CD4-positive, alpha-beta T cell treated with Interleukin-2 at 100 ng/mL for 4 hours (primary cell): ENCODE measurements around the gene NF1.
A peak's percentile ranks its signal among the peaks of the same experiment; 100 is the strongest.
"Not testable (repeated sequence)": the region's sequence is repeated elsewhere in the genome, so short reads cannot be mapped to it uniquely, and the experiment has no call there.

Experiments
- DNase-seq: peaks from one replicate; pipeline ENCODE4 v3.0.0-alpha.2; 2020; ENCODE audit warnings: low spot score

The NF1 gene

GRCh38 chr17:31094600-31095235 lies at the start of gene NF1:
Gene NF1 (plus strand): TSS chr17:31094977. CDS start chr17:31095310, 333 bp downstream.
- DNase-seq: peak; percentile 90

- DNase-seq: not testable (repeated sequence)
Measured at GRCh38 chr17:31046856-31047425, 47.8 kb upstream of the NF1 start.

- DNase-seq: no peak
Measured at GRCh38 chr17:31048142-31048541, 46.6 kb upstream of the NF1 start.

GRCh38 chr17:31048780-31049179 lies 46.0 kb upstream of the NF1 start:
- DNase-seq: no peak

GRCh38 chr17:31050948-31051347 lies 43.8 kb upstream of the NF1 start:
- no peak for DNase-seq

GRCh38 chr17:31051506-31051905 lies 43.3 kb upstream of the NF1 start:
- DNase-seq: no peak

- DNase-seq: peak; percentile 1
Measured at GRCh38 chr17:31052187-31052889, 42.4 kb upstream of the NF1 start.

GRCh38 chr17:31053071-31053470 lies 41.7 kb upstream of the NF1 start:
- no peak for DNase-seq

- no peak for DNase-seq
Measured at GRCh38 chr17:31054761-31055160, 40.0 kb upstream of the NF1 start.

GRCh38 chr17:31058976-31059375 lies 35.8 kb upstream of the NF1 start:
- no peak for DNase-seq

- no peak for DNase-seq
Measured at GRCh38 chr17:31060791-31061550, 33.8 kb upstream of the NF1 start.

- no peak for DNase-seq
Measured at GRCh38 chr17:31061678-31062077, 33.1 kb upstream of the NF1 start.

- no peak for DNase-seq
Measured at GRCh38 chr17:31062346-31062745, 32.4 kb upstream of the NF1 start.

- DNase-seq: no peak
Measured at GRCh38 chr17:31064707-31065106, 30.1 kb upstream of the NF1 start.

- DNase-seq: no peak
Measured at GRCh38 chr17:31067691-31068184, 27.0 kb upstream of the NF1 start.

GRCh38 chr17:31068291-31068690 lies 26.5 kb upstream of the NF1 start:
- DNase-seq: peak; percentile 39

GRCh38 chr17:31072186-31072585 lies 22.6 kb upstream of the NF1 start:
- no peak for DNase-seq

GRCh38 chr17:31073411-31073810 lies 21.4 kb upstream of the NF1 start:
- DNase-seq: no peak

GRCh38 chr17:31074772-31075555 lies 19.8 kb upstream of the NF1 start:
- no peak for DNase-seq

- DNase-seq: no peak
Measured at GRCh38 chr17:31078290-31078689, 16.5 kb upstream of the NF1 start.

GRCh38 chr17:31079731-31080130 lies 15.0 kb upstream of the NF1 start:
- DNase-seq: no peak

GRCh38 chr17:31085563-31085962 lies 9.2 kb upstream of the NF1 start:
- DNase-seq: no peak
